ENCODE data around the gene LRRC8B.
A peak's percentile ranks its signal among the peaks of the same experiment; 100 is the strongest.
"Not testable (repeated sequence)": the region's sequence is repeated elsewhere in the genome, so short reads cannot be mapped to it uniquely, and the experiment has no call there.

The LRRC8B gene

GRCh38 chr1:89503690-89504089, 20.9 kb upstream of the LRRC8B start:
- ChIA-PET CTCF (no interaction called here), POLR2A (ENCODE audit: low non-redundant PET) (no interaction called here)
- TF ChIP-seq CTCF (conservative IDR thresholded peaks at IDR 0.05; ENCODE audit: low read depth), result no peak
- DNase-seq (ENCODE audit: low spot score), result no peak
- no peak overlapping the region for H3K27ac ChIP-seq

- CTCF ChIA-PET; POLR2A ChIA-PET (ENCODE audit: low non-redundant PET); DNase-seq (ENCODE audit: low spot score); H3K27ac ChIP-seq: not testable (repeated sequence)
Observed at GRCh38 chr1:89510061-89510460, 14.6 kb upstream of the LRRC8B start.

GRCh38 chr1:89512996-89513720, 11.5 kb upstream of the LRRC8B start:
- CTCF ChIA-PET, result no interaction called here
- POLR2A ChIA-PET (ENCODE audit: low non-redundant PET), result no interaction called here

GRCh38 chr1:89516055-89516454, 8.6 kb upstream of the LRRC8B start:
- TF ChIP-seq CTCF (conservative IDR thresholded peaks at IDR 0.05; ENCODE audit: low read depth), result no peak
- DNase-seq (ENCODE audit: low spot score), result peak; percentile 85
- no peak overlapping the region for H3K27ac ChIP-seq
- CTCF ChIA-PET, result no interaction called here
- POLR2A ChIA-PET (ENCODE audit: low non-redundant PET), result no interaction called here

More at GRCh38 chr1:89512996-89513720, 11.5 kb upstream of the LRRC8B start:
- DNase-seq (ENCODE audit: low spot score), result no peak
- H3K27ac ChIP-seq, result no peak overlapping the region
- TF ChIP-seq CTCF (conservative IDR thresholded peaks at IDR 0.05; ENCODE audit: low read depth), result no peak

GRCh38 chr1:89518221-89518631, 6.4 kb upstream of the LRRC8B start:
- CTCF ChIA-PET, result interaction anchor here (0.6 to 1.2 kb wide), 5 partner anchors 13 to 1631 kb away, joined by 3 to 5 read pairs (median 3); no protein-coding TSS in a partner anchor
- no peak for DNase-seq (ENCODE audit: low spot score)
- no peak overlapping the region for H3K27ac ChIP-seq
- POLR2A ChIA-PET (ENCODE audit: low non-redundant PET), result no interaction called here
- TF ChIP-seq CTCF (conservative IDR thresholded peaks at IDR 0.05; ENCODE audit: low read depth), result no peak

- CTCF ChIA-PET, result interaction anchor here (0.7 to 1.4 kb wide), 6 partner anchors 64 to 536 kb away, joined by 3 to 7 read pairs (median 4); no protein-coding TSS in a partner anchor
- peak; percentile 50 for DNase-seq (ENCODE audit: low spot score)
- peak; percentile 21; the same call in 1 of the 2 replicates for TF ChIP-seq CTCF (conservative IDR thresholded peaks at IDR 0.05; ENCODE audit: low read depth)
- H3K27ac ChIP-seq, result no peak overlapping the region
- POLR2A ChIA-PET (ENCODE audit: low non-redundant PET), result no interaction called here
Observed at GRCh38 chr1:89519779-89520358, 4.8 kb upstream of the LRRC8B start.

- H3K27ac ChIP-seq; POLR2A ChIA-PET (ENCODE audit: low non-redundant PET); DNase-seq (ENCODE audit: low spot score): not testable (repeated sequence)
- CTCF ChIA-PET, result interaction anchor here (0.6 kb wide), 1 partner anchor 23 kb away, joined by 3 read pairs; no protein-coding TSS in a partner anchor
Observed at GRCh38 chr1:89521977-89522376, 2.7 kb upstream of the LRRC8B start.

All from RWPE1 (cell line).